Measurements from ENCODE around the gene NEURL2. TPM values are rescaled to one million over a fixed set of nuclear protein-coding genes. Genes with fewer than 3 reads are reported as not detected.
"Not testable (repeated sequence)": the region's sequence is repeated elsewhere in the genome, so short reads cannot be mapped to it uniquely, and the experiment has no call there.

The NEURL2 gene
- total RNA-seq, 1 experiment from 2014 or later = 2.3 TPM

DNA sequence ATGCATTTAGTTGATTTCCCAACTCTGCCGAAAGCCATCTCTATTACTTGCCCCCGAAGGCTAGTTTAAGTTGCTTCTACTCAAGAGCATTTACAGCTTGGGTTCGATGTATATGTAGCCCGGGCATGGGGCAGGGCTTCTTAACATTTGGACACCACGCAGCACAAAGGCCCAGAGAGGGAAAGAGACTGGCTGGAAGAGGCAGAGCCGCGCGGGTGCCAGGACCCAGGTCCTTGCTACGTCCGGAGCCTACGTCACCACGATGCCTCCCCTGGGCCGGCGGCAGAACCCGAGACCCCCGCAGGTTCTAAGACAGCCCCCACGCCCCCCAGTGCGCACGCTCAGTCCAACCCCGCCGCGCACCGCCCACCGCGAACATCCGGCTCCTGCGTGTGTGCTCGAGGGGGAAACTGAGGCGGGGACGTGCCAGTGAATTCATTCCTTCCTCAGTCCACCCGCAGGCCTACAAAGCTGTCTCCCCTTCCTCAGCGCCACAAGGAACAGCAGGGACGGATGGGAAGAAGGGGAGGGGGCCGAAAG, 43.1 kb upstream of the NEURL2 start:
- peaks cover 12% of the 10 kb centered on the region; the same call in 1 of the 2 replicates for H3K4me1 ChIP-seq (ENCODE audit: insufficient read depth, low read length)
- H3K27me3 ChIP-seq (ENCODE audit: low read length) = no peaks in the 10 kb centered on the region
- H3K9me3 ChIP-seq (ENCODE audit: low read length) = no peaks in the 10 kb centered on the region
- intact Hi-C loops (cut with micrococcal nuclease) = loop anchor here (10.0 kb wide), 2 partner anchors 119 to 519 kb away; partner anchors contain the start of genes PIGT and UBE2C
- H3F3A ChIP-seq (ENCODE audit: low read length, unreplicated experiment) = no peaks in the 10 kb centered on the region
- ATAC-seq = peak; percentile 18
- ChIA-PET POLR2A (ENCODE audit: unreplicated experiment) (interaction anchor here (0.6 to 1.6 kb wide), 7 partner anchors 12 to 590 kb away, joined by 3 to 13 read pairs (median 4); partner anchors contain the start of gene SNX21), CTCF (interaction anchor here (0.5 to 0.7 kb wide), 2 partner anchors 89 to 991 kb away, joined by 3 to 4 read pairs; no protein-coding TSS in a partner anchor)
- H3K79me2 ChIP-seq (ENCODE audit: low read length) = peaks cover 38% of the 10 kb centered on the region
- peak overlapping the region; percentile 91 for H3K4me3 ChIP-seq (ENCODE audit: low read length)
- DNase-seq = peak; percentile 25
- H3K4me2 ChIP-seq (ENCODE audit: low read length) = peak overlapping the region; percentile 97
- peak overlapping the region; percentile 91 for H3K27ac ChIP-seq (ENCODE audit: low read length)
- no TSS peak for BruUV-seq (replicated peaks)
- TF ChIP-seq EZH2phosphoT487 (IDR thresholded peaks at IDR 0.05; ENCODE audit: borderline replicate concordance, low read length) = no peak
- TF ChIP-seq EZH2 (IDR thresholded peaks at IDR 0.05; ENCODE audit: low read length, unreplicated experiment) = no peak
- TF ChIP-seq CTCF (conservative IDR thresholded peaks at IDR 0.05; ENCODE audit: low read depth, low read length) = no peak
- no peaks in the 10 kb centered on the region for H3K9me2 ChIP-seq (replicated peaks; ENCODE audit: low read length)
- H2AFZ ChIP-seq (ENCODE audit: low read length) = peak overlapping the region; percentile 58
- H4K20me1 ChIP-seq (ENCODE audit: low read length) = no peaks in the 10 kb centered on the region
- H3K36me3 ChIP-seq (ENCODE audit: low read depth, low read length) = peaks cover 17% of the 10 kb centered on the region
- peak overlapping the region; percentile 99 for H3K9ac ChIP-seq (ENCODE audit: low read length)

- Histone ChIP-seq H3K4me1 (ENCODE audit: insufficient read depth, low read length) (peaks cover 12% of the 10 kb centered on the region; the same call in 1 of the 2 replicates), H3K4me2 (ENCODE audit: low read length) (peak overlapping the region; percentile 97), H3K4me3 (ENCODE audit: low read length) (peak overlapping the region; percentile 91), H3K9me2 (replicated peaks; ENCODE audit: low read length) (no peaks in the 10 kb centered on the region), H3K79me2 (ENCODE audit: low read length) (peaks cover 38% of the 10 kb centered on the region), H3F3A (ENCODE audit: low read length, unreplicated experiment) (no peaks in the 10 kb centered on the region), H3K27me3 (ENCODE audit: low read length) (no peaks in the 10 kb centered on the region), H4K20me1 (ENCODE audit: low read length) (no peaks in the 10 kb centered on the region), H3K36me3 (ENCODE audit: low read depth, low read length) (peaks cover 12% of the 10 kb centered on the region; the same call in 1 of the 2 replicates), H2AFZ (ENCODE audit: low read length) (no peak overlapping the region), H3K9me3 (ENCODE audit: low read length) (no peaks in the 10 kb centered on the region), H3K9ac (ENCODE audit: low read length) (peak overlapping the region; percentile 99), H3K27ac (ENCODE audit: low read length) (peak overlapping the region; percentile 91)
- TSS peak; percentile 73 for BruUV-seq (replicated peaks)
- DNase-seq = peak; percentile 91
- CTCF ChIA-PET = interaction anchor here (0.5 to 0.7 kb wide), 3 partner anchors 11 to 990 kb away, joined by 3 to 4 read pairs (median 3); no protein-coding TSS in a partner anchor
- peak; percentile 61 for ATAC-seq
- POLR2A ChIA-PET (ENCODE audit: unreplicated experiment) = interaction anchor here (0.5 to 0.9 kb wide), 9 partner anchors 11 to 589 kb away, joined by 3 to 13 read pairs (median 4); no protein-coding TSS in a partner anchor
- TF ChIP-seq CTCF (conservative IDR thresholded peaks at IDR 0.05; ENCODE audit: low read depth, low read length) (peak; percentile 58), EZH2phosphoT487 (IDR thresholded peaks at IDR 0.05; ENCODE audit: borderline replicate concordance, low read length) (no peak)
- intact Hi-C loops (cut with micrococcal nuclease) = loop anchor here (10.0 kb wide), 2 partner anchors 119 to 519 kb away; partner anchors contain the start of genes PIGT and UBE2C
These were observed 42.4 kb upstream of the NEURL2 start for GRCh38 chr20:45933266-45934045.

- H3K36me3 ChIP-seq (ENCODE audit: low read depth, low read length); H3K9ac ChIP-seq (ENCODE audit: low read length); H3K4me1 ChIP-seq (ENCODE audit: insufficient read depth, low read length); H4K20me1 ChIP-seq (ENCODE audit: low read length); H3K9me3 ChIP-seq (ENCODE audit: low read length); H3K4me3 ChIP-seq (ENCODE audit: low read length); H2AFZ ChIP-seq (ENCODE audit: low read length); DNase-seq; H3K9me2 ChIP-seq (replicated peaks; ENCODE audit: low read length); POLR2A ChIA-PET (ENCODE audit: unreplicated experiment); ATAC-seq; H3K27ac ChIP-seq (ENCODE audit: low read length); CTCF ChIA-PET; H3K4me2 ChIP-seq (ENCODE audit: low read length); H3F3A ChIP-seq (ENCODE audit: low read length, unreplicated experiment); H3K27me3 ChIP-seq (ENCODE audit: low read length); BruUV-seq (replicated peaks): not testable (repeated sequence)
- intact Hi-C loops (cut with micrococcal nuclease) = loop anchor here (10.0 kb wide), 2 partner anchors 117 to 517 kb away; partner anchors contain the start of genes PIGT and UBE2C
- peaks cover 29% of the 10 kb centered on the region for H3K79me2 ChIP-seq (ENCODE audit: low read length)
These were observed 40.7 kb upstream of the NEURL2 start for GRCh38 chr20:45931680-45932079.
